Chondrocyte (in vitro differentiated cells): Measurements from ENCODE around the gene EDN3. TPM values are rescaled to one million over a fixed set of nuclear protein-coding genes. Genes with fewer than 3 reads are reported as not detected.

Source experiments
- DNase-seq: peaks from one replicate; pipeline ENCODE4 v3.0.0; 2021; ENCODE audit warnings: mixed read lengths, low spot score
- H3K27ac Mint-ChIP-seq: one replicate; pipeline ENCODE4 v1.8.0; 2021; ENCODE audit warnings: mild to moderate bottlenecking, moderate library complexity, mixed read lengths; ENCODE audit not compliant: unreplicated experiment
- H3K27me3 Mint-ChIP-seq: 2 replicates; pipeline ENCODE4 v1.8.0; 2021; ENCODE audit warnings: low read depth, mixed read lengths
- H3K36me3 Mint-ChIP-seq: 2 replicates; pipeline ENCODE4 v1.8.0; 2021; ENCODE audit warnings: low read depth, mixed read lengths
- H3K4me1 Mint-ChIP-seq: 2 replicates; pipeline ENCODE4 v1.8.0; 2021; ENCODE audit warnings: low read depth, mild to moderate bottlenecking, mixed read lengths
- H3K4me3 Mint-ChIP-seq: one replicate; pipeline ENCODE4 v1.8.0; 2021; ENCODE audit warnings: mild to moderate bottlenecking, moderate library complexity, mixed read lengths; ENCODE audit not compliant: unreplicated experiment
- H3K9me3 Mint-ChIP-seq: 2 replicates; pipeline ENCODE4 v1.8.0; 2021; ENCODE audit warnings: low read depth, mixed read lengths
- CTCF ChIP-seq: fragments of 200-600 bp; sonication (generic); IDR thresholded peaks from 2 replicates; pipeline ENCODE4 v1.5.0; 2021; ENCODE audit warnings: antibody characterized with exemption, mild to moderate bottlenecking, moderate library complexity
- total RNA-seq: library from RNA; stranded (reverse); gene quantifications from 3 replicates; pipeline ENCODE4 v1.2.1, GENCODE V29; 2021

Gene EDN3
- total RNA-seq, 1 donor from 2014 or later = 0.55 TPM

DNA sequence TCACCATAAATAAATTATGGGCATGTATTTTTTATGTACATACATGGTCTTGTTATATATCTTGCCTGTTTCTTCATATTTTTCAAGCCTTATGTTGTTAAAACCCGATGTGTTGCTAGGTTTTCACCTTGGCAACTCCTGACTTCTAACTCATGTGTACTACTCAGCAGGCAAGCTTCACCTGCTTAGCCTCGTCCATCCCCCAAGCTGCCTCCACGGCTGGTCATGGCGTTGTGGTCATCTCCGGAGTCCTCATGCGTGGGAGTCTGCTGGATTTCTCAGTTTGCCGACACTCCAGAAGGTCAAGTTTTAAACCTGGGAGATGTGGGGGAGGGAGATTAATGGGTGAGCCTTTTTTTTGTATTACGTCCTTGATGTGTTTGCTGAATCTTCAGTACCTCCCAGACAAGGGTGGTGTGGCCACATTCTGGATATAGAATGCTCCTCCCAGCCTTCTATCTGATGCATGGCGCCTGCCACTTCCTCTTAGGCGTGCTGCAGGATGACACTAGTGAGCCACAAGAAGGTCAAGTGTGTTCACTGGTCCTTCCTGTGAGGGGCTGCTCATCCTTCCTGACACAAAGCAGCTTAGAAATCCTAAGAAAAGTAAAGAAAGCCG lies 26.6 kb upstream of the EDN3 start:
- Mint-ChIP-seq H3K4me3 (no peak overlapping the region), H3K27ac (no peak overlapping the region), H3K36me3 (no peaks in the 10 kb centered on the region), H3K4me1 (no peaks in the 10 kb centered on the region), H3K9me3 (no peaks in the 10 kb centered on the region), H3K27me3 (peaks cover 36% of the 10 kb centered on the region)
- no peak for TF ChIP-seq CTCF
- DNase-seq = no peak

DNA sequence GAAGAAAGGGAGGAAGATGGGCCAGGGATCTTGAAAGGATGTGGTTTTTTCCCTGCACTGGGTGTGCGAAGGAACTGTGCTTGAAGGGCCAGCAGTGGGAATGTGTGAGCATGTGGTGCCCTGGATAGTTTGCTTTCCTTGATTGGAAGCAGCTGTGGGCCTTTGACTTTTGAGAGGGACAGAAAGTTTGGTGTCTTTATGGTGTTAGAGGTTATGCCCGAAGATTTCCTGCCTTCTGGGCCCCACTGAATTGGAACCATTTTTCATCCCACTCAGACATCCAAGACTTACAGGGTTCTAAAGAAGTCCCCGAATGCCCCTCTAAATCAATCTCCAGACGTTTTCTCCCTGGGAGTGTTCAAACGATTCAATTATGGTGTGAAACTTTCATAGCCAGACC lies 23.5 kb upstream of the EDN3 start:
- no peaks in the 10 kb centered on the region for H3K4me1 Mint-ChIP-seq
- no peak overlapping the region for H3K4me3 Mint-ChIP-seq
- TF ChIP-seq CTCF = no peak
- H3K36me3 Mint-ChIP-seq = no peaks in the 10 kb centered on the region
- no peaks in the 10 kb centered on the region for H3K9me3 Mint-ChIP-seq
- no peak overlapping the region for H3K27ac Mint-ChIP-seq
- H3K27me3 Mint-ChIP-seq = peaks cover 26% of the 10 kb centered on the region
- no peak for DNase-seq

DNA sequence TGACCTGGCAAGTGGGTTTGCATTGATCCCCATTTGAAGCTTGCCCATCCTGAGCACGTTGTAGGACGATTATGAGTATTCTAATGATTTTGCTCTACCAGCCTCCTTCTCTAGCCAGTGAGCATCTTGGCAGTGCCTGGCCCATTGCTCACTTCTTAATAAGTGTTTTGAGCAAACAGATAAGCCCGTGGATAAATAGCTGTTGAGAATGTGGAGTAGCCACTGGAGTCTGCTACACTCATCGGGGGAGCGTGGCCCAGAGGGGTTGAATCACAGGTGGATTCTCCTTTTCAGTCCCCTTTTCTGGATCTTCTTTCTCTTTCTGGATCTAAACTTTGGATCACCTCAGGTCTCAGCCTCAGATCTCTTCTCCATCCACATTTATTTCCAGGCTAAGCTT lies 15.9 kb upstream of the EDN3 start:
- no peak for DNase-seq
- H3K27me3 Mint-ChIP-seq = peaks cover 15% of the 10 kb centered on the region
- TF ChIP-seq CTCF = no peak
- H3K27ac Mint-ChIP-seq = no peak overlapping the region
- no peaks in the 10 kb centered on the region for H3K4me1 Mint-ChIP-seq
- H3K36me3 Mint-ChIP-seq = no peaks in the 10 kb centered on the region
- H3K9me3 Mint-ChIP-seq = no peaks in the 10 kb centered on the region
- H3K4me3 Mint-ChIP-seq = no peak overlapping the region

DNA sequence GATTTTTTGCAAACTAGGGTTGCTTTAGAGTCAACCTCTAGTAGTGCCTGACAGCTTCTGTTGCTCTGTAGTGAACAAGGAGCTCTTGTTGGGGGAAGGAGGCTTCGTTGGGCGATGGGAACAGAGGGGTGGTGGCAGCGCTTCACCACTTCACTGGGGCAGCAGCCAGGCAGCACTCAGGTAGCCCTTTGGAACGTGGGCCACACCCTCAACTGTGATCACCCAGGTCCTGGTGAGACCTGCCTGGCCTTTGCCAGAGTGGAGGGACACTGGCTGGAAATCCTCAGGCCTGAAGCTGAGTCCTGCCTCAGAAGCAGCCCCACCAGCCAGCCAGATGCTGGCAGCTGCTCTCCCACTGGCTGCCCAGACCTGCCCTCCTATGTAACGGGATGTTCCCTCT lies 10.4 kb upstream of the EDN3 start:
- H3K27me3 Mint-ChIP-seq = peaks cover 11% of the 10 kb centered on the region
- H3K9me3 Mint-ChIP-seq = no peaks in the 10 kb centered on the region
- no peak overlapping the region for H3K4me3 Mint-ChIP-seq
- no peaks in the 10 kb centered on the region for H3K4me1 Mint-ChIP-seq
- TF ChIP-seq CTCF = no peak
- H3K36me3 Mint-ChIP-seq = no peaks in the 10 kb centered on the region
- no peak for DNase-seq
- no peak overlapping the region for H3K27ac Mint-ChIP-seq

GRCh38 chr20:59291740-59292383 lies 8.5 kb upstream of the EDN3 start:
- H3K4me1 Mint-ChIP-seq = no peaks in the 10 kb centered on the region
- DNase-seq = no peak
- peaks cover 13% of the 10 kb centered on the region for H3K27me3 Mint-ChIP-seq
- no peak for TF ChIP-seq CTCF
- no peaks in the 10 kb centered on the region for H3K36me3 Mint-ChIP-seq
- H3K4me3 Mint-ChIP-seq = no peak overlapping the region
- H3K27ac Mint-ChIP-seq = no peak overlapping the region
- no peaks in the 10 kb centered on the region for H3K9me3 Mint-ChIP-seq
